ENCODE measurements around the gene CFAP20DC.

GRCh38 chr3:58874795-58875194, 175.0 kb downstream of the CFAP20DC start:
- TF ChIP-seq CTCF (IDR thresholded peaks at IDR 0.05) (no peak), POLR2A (IDR thresholded peaks at IDR 0.05) (no peak)
